Prostate gland (tissue), 2 donors: ENCODE measurements around the gene ILDR1. TPM values are rescaled to one million over a fixed set of nuclear protein-coding genes. Genes with fewer than 3 reads are reported as not detected.
A peak's percentile ranks its signal among the peaks of the same experiment; 100 is the strongest.

Experiments
- DNase-seq: peaks from one replicate; pipeline ENCODE4 v3.0.0-alpha.2; 2019; ENCODE audit warnings: low spot score
- H3K27ac ChIP-seq, 2 donors: fragments of 200-600 bp; sonication (generic); 2 replicates each; pipeline ENCODE4 v1.5.1; 2017 to 2019
- H3K27me3 ChIP-seq: fragments of 200-600 bp; sonication (generic); replicated peaks from 2 replicates; pipeline ENCODE4 v1.5.1; 2019; ENCODE audit not compliant: insufficient read depth
- H3K36me3 ChIP-seq, 2 donors: fragments of 200-600 bp; sonication (generic); 1 replicate in 1 of 2; 2 replicates in 1 of 2; pipeline versions ENCODE4 v1.5.1 to v1.8.1; 2017 to 2019
- H3K4me1 ChIP-seq: fragments of 200-600 bp; sonication (generic); replicated peaks from 2 replicates; pipeline ENCODE4 v1.5.1; 2019
- H3K4me3 ChIP-seq, 2 donors: fragments of 200-600 bp; sonication (generic); 2 replicates each; pipeline ENCODE4 v1.5.1; 2017 to 2019
- H3K9me3 ChIP-seq: fragments of 200-600 bp; sonication (generic); 2 replicates; pipeline ENCODE4 v1.5.1; 2017
- POLR2A ChIP-seq: fragments of 450-650 bp; IDR thresholded peaks from one replicate; pipeline ENCODE4 v1.6.1; 2016; ENCODE audit warnings: antibody characterized with exemption, mild to moderate bottlenecking
- POLR2AphosphoS5 ChIP-seq: sonication (generic); formaldehyde crosslinking; IDR thresholded peaks from one replicate; pipeline ENCODE4 v1.6.1; 2017; ENCODE audit warnings: antibody characterized with exemption
- WGBS: methylation state at CpG from one replicate; pipeline ENCODE4 v1.1.5; 2018; 5-methylcytosine and 5-hydroxymethylcytosine counted together
- intact Hi-C: fragments of 100-400 bp; cut with DNase I; formaldehyde crosslinking; loops from one replicate; pipeline ENCODE4 v1.14.2; 2022
- total RNA-seq, 2 donors: library from RNA; depleted of rRNA; stranded (reverse); fragments of >200 nt; gene quantifications; one replicate each; pipeline ENCODE4 v1.1.0, GENCODE V29; 2016
- TF ChIP-seq, protein P1 (sequence below), 4 experiments: fragments of 200-600 bp in 2 of 4; fragments of 450-650 bp in 2 of 4; sonication (generic) in 2 of 4; IDR thresholded peaks; 1 replicate in 3 of 4; 2 replicates in 1 of 4; pipeline ENCODE4 v1.5.1; 2016 to 2019; ENCODE audit warnings: antibody characterized with exemption in 4 of 4, mild to moderate bottlenecking in 2 of 4, moderate library complexity in 2 of 4

ILDR1 gene
- total RNA-seq, 2 donors from 2014 or later = 8.0 to 8.3 TPM

DNA sequence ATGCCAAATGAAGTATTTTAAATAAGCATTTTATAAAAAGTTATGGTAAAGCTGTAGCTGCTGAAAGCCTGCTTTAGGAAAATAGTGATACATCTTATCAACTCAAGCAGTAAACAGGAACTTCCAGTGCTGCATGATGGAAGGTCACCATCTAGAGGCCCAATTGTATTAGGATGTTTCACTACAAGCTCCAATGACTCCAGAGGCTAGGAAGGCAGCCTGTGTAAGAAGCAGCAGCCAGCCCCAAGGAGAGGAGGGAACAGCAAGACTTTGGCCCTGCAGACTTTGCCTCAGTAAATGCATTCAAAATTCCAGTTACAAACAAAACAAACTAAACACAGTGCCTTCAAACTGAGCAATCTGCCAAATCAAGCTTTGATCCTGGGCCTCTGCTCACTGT, 32.1 kb downstream of the ILDR1 start:
- Histone ChIP-seq H3K9me3 (no peaks in the 10 kb centered on the region), H3K27me3 (no peaks in the 10 kb centered on the region), H3K36me3 (no peaks in the 10 kb centered on the region), H3K4me3 (no peak overlapping the region), H3K27ac (no peak overlapping the region), H3K4me1 (no peaks in the 10 kb centered on the region)
- TF ChIP-seq POLR2AphosphoS5 = peak; percentile 8
- TF ChIP-seq, protein P1, sequence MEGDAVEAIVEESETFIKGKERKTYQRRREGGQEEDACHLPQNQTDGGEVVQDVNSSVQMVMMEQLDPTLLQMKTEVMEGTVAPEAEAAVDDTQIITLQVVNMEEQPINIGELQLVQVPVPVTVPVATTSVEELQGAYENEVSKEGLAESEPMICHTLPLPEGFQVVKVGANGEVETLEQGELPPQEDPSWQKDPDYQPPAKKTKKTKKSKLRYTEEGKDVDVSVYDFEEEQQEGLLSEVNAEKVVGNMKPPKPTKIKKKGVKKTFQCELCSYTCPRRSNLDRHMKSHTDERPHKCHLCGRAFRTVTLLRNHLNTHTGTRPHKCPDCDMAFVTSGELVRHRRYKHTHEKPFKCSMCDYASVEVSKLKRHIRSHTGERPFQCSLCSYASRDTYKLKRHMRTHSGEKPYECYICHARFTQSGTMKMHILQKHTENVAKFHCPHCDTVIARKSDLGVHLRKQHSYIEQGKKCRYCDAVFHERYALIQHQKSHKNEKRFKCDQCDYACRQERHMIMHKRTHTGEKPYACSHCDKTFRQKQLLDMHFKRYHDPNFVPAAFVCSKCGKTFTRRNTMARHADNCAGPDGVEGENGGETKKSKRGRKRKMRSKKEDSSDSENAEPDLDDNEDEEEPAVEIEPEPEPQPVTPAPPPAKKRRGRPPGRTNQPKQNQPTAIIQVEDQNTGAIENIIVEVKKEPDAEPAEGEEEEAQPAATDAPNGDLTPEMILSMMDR (IDR thresholded peaks at IDR 0.05) = peak in 2 of 4 experiments; percentile 12 to 33
- no peak for TF ChIP-seq POLR2A
- intact Hi-C loops = no loop called here
- DNase-seq = no peak

DNA sequence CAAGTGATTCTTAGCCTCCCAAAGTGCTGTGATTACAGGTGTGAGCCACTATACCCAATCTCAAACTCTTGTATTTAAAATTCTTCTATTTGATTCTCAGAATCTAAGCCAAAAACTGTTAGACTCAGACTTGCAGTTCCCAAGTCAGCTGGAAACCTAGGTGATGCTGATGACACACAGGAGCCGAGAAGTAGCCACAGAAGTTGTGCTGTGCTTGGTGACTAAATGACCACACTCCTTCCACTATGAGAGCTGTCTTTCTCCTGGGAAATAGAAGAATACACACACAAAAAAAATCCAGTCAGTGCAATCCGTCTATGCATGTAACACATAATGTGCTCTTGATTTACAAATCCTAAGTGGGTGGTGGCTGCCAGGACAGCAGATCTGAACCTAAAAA, 33.9 kb downstream of the ILDR1 start:
- intact Hi-C loops = no loop called here
- H3K36me3 ChIP-seq = no peaks in the 10 kb centered on the region
- TF ChIP-seq POLR2AphosphoS5 = no peak
- TF ChIP-seq POLR2A = no peak
- TF ChIP-seq, protein P1 (IDR thresholded peaks at IDR 0.05) = no peak
- H3K27me3 ChIP-seq = no peaks in the 10 kb centered on the region
- no peaks in the 10 kb centered on the region for H3K9me3 ChIP-seq
- no peak overlapping the region for H3K4me3 ChIP-seq
- no peak for DNase-seq
- no peaks in the 10 kb centered on the region for H3K4me1 ChIP-seq
- H3K27ac ChIP-seq = no peak overlapping the region
- 82% methylated on average over 2 of the region's 2 CpGs for WGBS

DNA sequence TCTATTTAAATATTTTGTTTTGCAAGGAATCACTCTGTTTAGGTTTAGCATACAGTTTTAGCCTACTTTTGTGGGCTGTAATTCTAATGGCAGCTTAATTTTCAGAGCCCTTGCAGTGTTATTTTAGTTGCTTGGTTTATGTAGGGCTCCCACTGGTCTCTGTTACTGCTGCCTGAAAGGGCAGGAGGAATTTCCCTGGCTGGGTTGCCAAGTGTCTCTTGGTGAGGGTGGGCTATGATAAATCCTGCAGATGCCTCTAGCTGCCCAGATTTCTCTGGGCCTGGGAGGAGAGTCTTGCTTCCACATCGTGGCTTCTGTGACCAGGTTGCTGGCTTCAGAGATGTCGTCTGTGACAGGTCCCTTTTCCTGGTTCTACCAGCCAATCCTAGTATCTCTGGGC, 36.2 kb downstream of the ILDR1 start:
- no peak for TF ChIP-seq POLR2A
- no peak for TF ChIP-seq POLR2AphosphoS5
- TF ChIP-seq, protein P1 (IDR thresholded peaks at IDR 0.05) = no peak
- 82% methylated on average over 2 of the region's 2 CpGs for WGBS
- no peaks in the 10 kb centered on the region for H3K4me1 ChIP-seq

DNA sequence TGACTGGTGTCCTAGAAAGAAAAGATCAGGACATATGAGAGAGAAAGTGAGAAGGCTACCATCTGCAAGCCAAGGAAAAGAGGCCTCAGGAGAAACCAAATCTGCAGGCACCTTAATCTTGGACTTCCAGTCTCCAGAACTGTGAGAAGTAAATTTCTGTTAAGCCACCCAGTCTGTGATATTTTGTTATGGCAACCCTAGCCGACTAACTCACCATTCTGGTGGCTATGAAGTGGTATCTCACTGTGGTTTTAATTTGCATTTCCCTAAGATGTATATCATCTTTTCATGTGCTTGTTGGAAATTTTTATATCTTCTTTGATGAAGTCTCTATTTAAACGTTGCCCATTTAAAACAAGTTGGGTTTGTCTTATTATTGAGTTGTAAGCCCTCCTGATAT, 40.6 kb downstream of the ILDR1 start:
- Histone ChIP-seq H3K27ac (no peak overlapping the region), H3K9me3 (no peaks in the 10 kb centered on the region), H3K4me1 (peaks cover 2% of the 10 kb centered on the region), H3K36me3 (no peaks in the 10 kb centered on the region), H3K27me3 (no peaks in the 10 kb centered on the region), H3K4me3 (no peak overlapping the region)
- 70% methylated on average over 2 of the region's 2 CpGs for WGBS
- intact Hi-C loops = no loop called here
- TF ChIP-seq POLR2A (no peak), POLR2AphosphoS5 (no peak)
- TF ChIP-seq, protein P1 (IDR thresholded peaks at IDR 0.05) = no peak
- DNase-seq = no peak

More for the DNA sequence above, 36.2 kb downstream of the ILDR1 start:
- intact Hi-C loops = no loop called here
- DNase-seq = no peak
- Histone ChIP-seq H3K27ac (no peak overlapping the region), H3K4me3 (no peak overlapping the region), H3K9me3 (no peaks in the 10 kb centered on the region), H3K36me3 (no peaks in the 10 kb centered on the region), H3K27me3 (no peaks in the 10 kb centered on the region)

DNA sequence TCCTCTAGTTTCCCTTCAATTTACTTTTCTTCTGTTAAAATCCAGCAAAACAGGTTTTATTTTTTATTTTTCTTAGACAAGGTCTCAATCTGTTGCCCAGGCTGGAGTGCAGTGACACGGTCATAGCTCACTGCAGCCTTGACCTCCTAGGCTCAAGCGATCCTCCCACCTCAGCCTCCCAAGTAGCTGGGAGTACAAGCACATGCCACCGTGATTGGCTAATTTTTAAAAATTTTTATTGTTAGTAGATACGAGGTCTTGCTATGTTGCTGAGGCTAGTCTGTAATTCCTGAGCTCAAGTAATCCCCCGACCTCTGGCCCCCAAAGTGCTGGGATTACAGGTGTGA, 41.6 kb downstream of the ILDR1 start:
- Histone ChIP-seq H3K27ac (no peak overlapping the region), H3K4me3 (no peak overlapping the region), H3K36me3 (no peaks in the 10 kb centered on the region), H3K27me3 (no peaks in the 10 kb centered on the region), H3K4me1 (peaks cover 6% of the 10 kb centered on the region), H3K9me3 (no peaks in the 10 kb centered on the region)
- intact Hi-C loops = no loop called here
- DNase-seq = no peak
- TF ChIP-seq POLR2A = no peak
- TF ChIP-seq POLR2AphosphoS5 = no peak
- TF ChIP-seq, protein P1 (IDR thresholded peaks at IDR 0.05) = no peak
- WGBS = 74% methylated on average over 5 of the region's 5 CpGs
